Activated naive CD8-positive, alpha-beta T cell treated with anti-CD3 and anti-CD28 coated beads, Interleukin-2, amount 10 ng/mL, durations not matched to agents 7 days and 5 days (primary cell): ENCODE results near the gene CA12. TPM values are rescaled to one million over a fixed set of nuclear protein-coding genes. Genes with fewer than 3 reads are reported as not detected.
"Not testable (repeated sequence)": the region's sequence is repeated elsewhere in the genome, so short reads cannot be mapped to it uniquely, and the experiment has no call there.

Experiments used
- ATAC-seq: fragments of 150-1000 bp; cut with Tn5 transposase; one replicate; pipeline ENCODE4 v1.10.0; 2021; ENCODE audit warnings: low read depth, moderate library complexity
- POLR2A ChIA-PET: fragments of 350-600 bp; sonication (Branson Sonifier 250); formaldehyde crosslinking; loops from one replicate; lab custom pipeline; 2021; ENCODE audit warnings: antibody characterized with exemption; lab: Charles Lee
- DNase-seq: peaks from one replicate; pipeline ENCODE4 v3.0.0; 2021
- H3K27ac Mint-ChIP-seq: one replicate; pipeline ENCODE4 v1.8.0; 2022; ENCODE audit warnings: mild to moderate bottlenecking, mixed read lengths
- H3K27me3 Mint-ChIP-seq: one replicate; pipeline ENCODE4 v1.8.0; 2022; ENCODE audit warnings: mild to moderate bottlenecking, moderate library complexity, mixed read lengths
- H3K36me3 Mint-ChIP-seq: one replicate; pipeline ENCODE4 v1.8.0; 2021; ENCODE audit warnings: mild to moderate bottlenecking, mixed read lengths
- H3K4me1 Mint-ChIP-seq: one replicate; pipeline ENCODE4 v1.8.0; 2021; ENCODE audit warnings: mixed read lengths
- H3K4me3 Mint-ChIP-seq: one replicate; pipeline ENCODE4 v1.8.0; 2022; ENCODE audit warnings: mild to moderate bottlenecking, moderate library complexity, mixed read lengths
- H3K9me3 Mint-ChIP-seq: one replicate; pipeline ENCODE4 v1.8.0; 2021; ENCODE audit warnings: mixed read lengths
- total RNA-seq, 2 experiments: library from RNA; stranded (reverse); gene quantifications; one replicate each; pipeline ENCODE4 v1.2.3, GENCODE V29; 2021

The CA12 gene
- total RNA-seq, 2 experiments from 2014 or later, result not detected

DNA sequence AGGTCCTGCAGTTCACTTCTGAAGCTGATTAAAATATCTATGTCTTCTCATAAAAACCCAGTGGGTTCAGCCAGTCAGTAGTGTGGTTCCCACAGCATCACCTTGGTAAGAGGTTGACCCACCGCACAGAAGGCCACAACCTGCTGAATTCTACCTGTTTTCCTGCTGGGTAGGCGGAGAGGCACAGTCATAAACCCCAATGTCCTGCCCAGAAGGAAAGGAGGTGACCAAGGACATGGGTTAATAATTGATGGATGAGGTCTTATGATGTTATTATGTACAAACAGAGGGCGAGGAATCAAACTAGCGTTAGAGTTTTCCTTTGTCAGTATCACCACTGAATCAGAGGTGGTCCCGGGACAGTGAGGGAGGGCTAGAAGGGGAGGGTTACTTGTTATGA lies 27.8 kb downstream of the CA12 start:
- DNase-seq (no peak), ATAC-seq (no peak)
- Mint-ChIP-seq H3K27ac (no peak overlapping the region), H3K4me1 (no peaks in the 10 kb centered on the region), H3K36me3 (no peaks in the 10 kb centered on the region), H3K4me3 (no peak overlapping the region), H3K27me3 (peaks cover 12% of the 10 kb centered on the region), H3K9me3 (no peaks in the 10 kb centered on the region)
- POLR2A ChIA-PET, result no interaction called here

- no peak overlapping the region for H3K4me3 Mint-ChIP-seq
- no peak for ATAC-seq
- no peaks in the 10 kb centered on the region for H3K36me3 Mint-ChIP-seq
- no peaks in the 10 kb centered on the region for H3K4me1 Mint-ChIP-seq
- H3K27me3 Mint-ChIP-seq, result peaks cover 12% of the 10 kb centered on the region
- DNase-seq, result no peak
- POLR2A ChIA-PET, result no interaction called here
- no peak overlapping the region for H3K27ac Mint-ChIP-seq
- no peaks in the 10 kb centered on the region for H3K9me3 Mint-ChIP-seq
Observed at GRCh38 chr15:63353261-63353660, 28.4 kb downstream of the CA12 start.

- Mint-ChIP-seq H3K4me3 (no peak overlapping the region), H3K27me3 (peaks cover 12% of the 10 kb centered on the region), H3K36me3 (no peaks in the 10 kb centered on the region), H3K4me1 (no peaks in the 10 kb centered on the region), H3K27ac (no peak overlapping the region), H3K9me3 (no peaks in the 10 kb centered on the region)
- ATAC-seq, result no peak
- POLR2A ChIA-PET, result no interaction called here
- DNase-seq, result no peak
Observed at GRCh38 chr15:63352808-63353207, 28.8 kb downstream of the CA12 start.

GRCh38 chr15:63351170-63351569 lies 30.5 kb downstream of the CA12 start:
- Mint-ChIP-seq H3K27ac (no peak overlapping the region), H3K27me3 (peaks cover 14% of the 10 kb centered on the region), H3K36me3 (no peaks in the 10 kb centered on the region), H3K4me1 (no peaks in the 10 kb centered on the region), H3K4me3 (no peak overlapping the region), H3K9me3 (no peaks in the 10 kb centered on the region)
- DNase-seq (no peak), ATAC-seq (no peak)
- POLR2A ChIA-PET, result no interaction called here

- Mint-ChIP-seq H3K4me1 (no peaks in the 10 kb centered on the region), H3K4me3 (no peak overlapping the region), H3K27me3 (peaks cover 14% of the 10 kb centered on the region), H3K9me3 (no peaks in the 10 kb centered on the region), H3K36me3 (no peaks in the 10 kb centered on the region), H3K27ac (no peak overlapping the region)
- DNase-seq (no peak), ATAC-seq (no peak)
- POLR2A ChIA-PET, result no interaction called here
Observed at GRCh38 chr15:63350178-63350621, 31.4 kb downstream of the CA12 start.

DNA sequence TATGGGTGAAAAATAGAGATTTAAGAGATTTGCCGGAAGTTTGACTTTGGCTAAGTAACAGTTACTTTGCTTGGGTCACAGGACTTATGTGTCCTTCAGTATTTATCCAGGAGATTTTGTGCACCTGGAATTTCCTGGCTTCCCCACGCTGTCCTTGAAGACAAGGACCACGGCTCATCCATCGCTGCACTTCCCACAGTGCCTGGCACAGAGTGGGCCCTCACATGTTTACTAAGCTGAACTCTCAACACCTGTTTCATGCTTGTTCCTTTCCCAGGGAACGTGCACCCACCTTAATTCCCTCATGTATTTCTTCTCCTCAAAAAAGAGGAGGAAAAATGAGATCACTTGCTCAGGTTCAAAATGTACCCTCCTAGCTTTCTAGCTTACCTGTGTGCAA lies 32.0 kb downstream of the CA12 start:
- POLR2A ChIA-PET, result no interaction called here
- ATAC-seq (no peak), DNase-seq (no peak)
- Mint-ChIP-seq H3K27me3 (peaks cover 18% of the 10 kb centered on the region), H3K9me3 (no peaks in the 10 kb centered on the region), H3K4me3 (no peak overlapping the region), H3K27ac (no peak overlapping the region), H3K36me3 (no peaks in the 10 kb centered on the region), H3K4me1 (no peaks in the 10 kb centered on the region)

DNA sequence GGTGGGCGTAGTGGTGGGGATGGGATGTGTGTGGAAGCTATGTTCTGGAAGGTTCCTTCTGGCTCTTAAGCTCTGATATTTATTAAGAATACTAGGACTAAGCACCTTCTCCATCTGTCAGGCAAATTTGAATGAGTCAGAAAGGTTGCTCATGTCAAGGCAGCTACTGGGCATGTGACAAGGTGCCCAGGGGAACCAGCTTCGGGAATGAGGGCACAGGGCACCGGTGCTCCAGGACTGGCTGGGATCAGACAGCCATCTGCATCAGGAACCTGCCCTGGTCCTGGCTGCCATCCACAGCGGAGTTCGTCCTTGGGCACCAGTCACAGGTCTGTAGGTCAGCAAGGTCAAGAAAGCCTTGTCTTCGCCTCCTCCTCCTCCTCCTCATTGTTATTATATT lies 32.5 kb downstream of the CA12 start:
- Mint-ChIP-seq H3K9me3 (no peaks in the 10 kb centered on the region), H3K36me3 (no peaks in the 10 kb centered on the region), H3K27ac (no peak overlapping the region), H3K4me3 (no peak overlapping the region), H3K27me3 (peaks cover 18% of the 10 kb centered on the region), H3K4me1 (no peaks in the 10 kb centered on the region)
- ATAC-seq (no peak), DNase-seq (no peak)
- POLR2A ChIA-PET, result no interaction called here

- Mint-ChIP-seq H3K36me3 (no peaks in the 10 kb centered on the region), H3K4me1 (no peaks in the 10 kb centered on the region), H3K27me3 (peaks cover 18% of the 10 kb centered on the region), H3K4me3 (no peak overlapping the region), H3K27ac (no peak overlapping the region), H3K9me3 (no peaks in the 10 kb centered on the region)
- POLR2A ChIA-PET, result no interaction called here
- DNase-seq (no peak), ATAC-seq (no peak)
Observed at GRCh38 chr15:63348392-63348791, 33.3 kb downstream of the CA12 start.

DNA sequence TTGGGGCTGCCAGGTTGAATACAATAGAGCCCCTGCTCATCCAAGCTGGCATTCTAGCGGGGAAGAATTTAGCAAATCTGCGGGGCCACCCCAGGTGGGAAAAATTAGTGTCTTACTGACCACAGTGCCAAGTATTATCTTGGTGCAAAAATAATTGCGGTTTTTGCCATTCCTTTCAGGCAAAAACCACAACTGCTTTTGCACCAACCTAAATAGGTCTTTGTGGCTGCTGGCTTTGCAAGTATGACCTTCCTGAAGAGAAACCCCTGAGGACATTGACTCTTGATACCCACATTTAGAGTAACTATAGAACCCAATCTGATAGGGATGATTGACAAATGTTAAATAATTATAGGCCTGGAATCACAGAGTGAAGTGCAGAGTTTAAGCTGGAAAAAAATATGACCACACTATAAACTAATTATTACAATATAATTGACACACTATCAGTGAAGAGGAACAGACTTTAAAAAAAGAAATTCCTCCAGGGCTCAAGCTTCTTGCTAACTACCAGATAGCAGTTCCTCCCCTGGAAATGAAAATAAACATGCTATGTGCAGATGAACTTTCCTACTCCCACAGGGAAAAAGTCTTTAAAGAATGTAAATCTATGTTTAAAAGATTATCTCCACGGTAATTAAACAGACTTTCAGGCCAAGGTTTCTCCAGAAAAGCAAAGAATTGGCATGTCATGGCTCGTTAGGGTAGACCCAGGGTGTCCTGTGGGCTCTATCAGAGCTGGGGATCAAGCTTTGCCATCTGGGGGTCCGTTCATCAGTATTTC lies 34.4 kb downstream of the CA12 start:
- Mint-ChIP-seq H3K27me3 (peaks cover 16% of the 10 kb centered on the region), H3K9me3 (no peaks in the 10 kb centered on the region)
- POLR2A ChIA-PET, result no interaction called here

GRCh38 chr15:63345391-63345752 lies 36.3 kb downstream of the CA12 start:
- Mint-ChIP-seq H3K4me3 (no peak overlapping the region), H3K27me3 (peaks cover 16% of the 10 kb centered on the region), H3K27ac (no peak overlapping the region), H3K36me3 (no peaks in the 10 kb centered on the region), H3K9me3 (no peaks in the 10 kb centered on the region), H3K4me1 (peaks cover 2% of the 10 kb centered on the region)
- DNase-seq (no peak), ATAC-seq (no peak)
- POLR2A ChIA-PET, result no interaction called here

More for the DNA sequence above, 34.4 kb downstream of the CA12 start:
- DNase-seq, result no peak
- Mint-ChIP-seq H3K27ac (no peak overlapping the region), H3K36me3 (no peaks in the 10 kb centered on the region), H3K4me1 (peaks cover 2% of the 10 kb centered on the region), H3K4me3 (no peak overlapping the region)
- no peak for ATAC-seq

- Mint-ChIP-seq H3K27ac (no peak overlapping the region), H3K27me3 (peaks cover 17% of the 10 kb centered on the region), H3K36me3 (no peaks in the 10 kb centered on the region), H3K4me3 (no peak overlapping the region), H3K9me3 (no peaks in the 10 kb centered on the region), H3K4me1 (peaks cover 2% of the 10 kb centered on the region)
- ATAC-seq, result no peak
- POLR2A ChIA-PET, result no interaction called here
- DNase-seq, result no peak
Observed at GRCh38 chr15:63344731-63345390, 36.8 kb downstream of the CA12 start.

DNA sequence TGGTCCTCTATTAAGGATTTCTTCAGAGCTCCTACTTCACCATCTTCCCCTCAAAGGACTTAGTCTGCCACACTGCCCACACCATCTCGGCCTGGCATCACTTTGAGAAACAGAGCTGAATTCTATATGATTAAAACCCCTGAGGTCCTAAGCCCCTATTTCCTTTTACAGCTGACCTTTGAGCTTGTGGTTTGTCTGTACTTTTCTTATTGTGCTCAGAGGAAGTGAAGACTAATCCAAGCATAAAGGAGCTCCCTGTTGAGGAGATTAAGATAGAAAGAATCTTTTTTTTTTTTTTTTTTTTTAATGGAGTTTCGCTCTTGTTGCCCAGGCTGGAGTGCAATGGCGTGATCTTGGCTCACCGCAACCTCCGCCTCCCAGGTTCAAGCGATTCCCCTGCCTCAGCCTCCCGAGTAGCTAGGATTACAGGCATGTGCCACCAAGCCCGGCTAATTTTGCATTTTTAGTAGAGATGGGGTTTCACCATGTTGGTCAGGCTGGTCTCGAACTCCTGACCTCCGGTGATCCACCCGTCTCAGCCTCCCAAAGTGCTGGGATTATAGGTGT lies 38.6 kb downstream of the CA12 start:
- Mint-ChIP-seq H3K27me3 (peaks cover 11% of the 10 kb centered on the region), H3K27ac (peak overlapping the region; percentile 21)
- POLR2A ChIA-PET, result interaction anchor here (0.6 kb wide), 1 partner anchor 799 kb away, joined by 3 read pairs; no protein-coding TSS in a partner anchor
- H3K36me3 Mint-ChIP-seq, DNase-seq, ATAC-seq, H3K4me3 Mint-ChIP-seq, H3K4me1 Mint-ChIP-seq, H3K9me3 Mint-ChIP-seq: not testable (repeated sequence)

- Mint-ChIP-seq H3K9me3 (no peaks in the 10 kb centered on the region), H3K4me3 (no peak overlapping the region), H3K27ac (no peak overlapping the region), H3K36me3 (no peaks in the 10 kb centered on the region), H3K27me3 (peaks cover 11% of the 10 kb centered on the region), H3K4me1 (peaks cover 2% of the 10 kb centered on the region)
- ATAC-seq (no peak), DNase-seq (no peak)
- POLR2A ChIA-PET, result no interaction called here
Observed at GRCh38 chr15:63341898-63342297, 39.7 kb downstream of the CA12 start.

- Mint-ChIP-seq H3K4me3 (no peak overlapping the region), H3K36me3 (no peaks in the 10 kb centered on the region), H3K4me1 (peaks cover 2% of the 10 kb centered on the region), H3K9me3 (no peaks in the 10 kb centered on the region), H3K27me3 (peaks cover 8% of the 10 kb centered on the region), H3K27ac (no peak overlapping the region)
- POLR2A ChIA-PET, result interaction anchor here (0.6 kb wide), 1 partner anchor 60 kb away, joined by 4 read pairs; no protein-coding TSS in a partner anchor
- ATAC-seq (no peak), DNase-seq (no peak)
Observed at GRCh38 chr15:63340878-63341277, 40.8 kb downstream of the CA12 start.
